Brain microvascular endothelial cell (primary cell): ENCODE measurements around the gene SIL1.
A peak's percentile ranks its signal among the peaks of the same experiment; 100 is the strongest.

Experiments used
- DNase-seq: peaks from one replicate; pipeline ENCODE4 v3.0.0-alpha.2; 2020
- H3K27ac ChIP-seq: fragments of 250-450 bp; sonication (Bioruptor Pico); 2 replicates; pipeline ENCODE4 v1.5.1; 2020; ENCODE audit warnings: mild to moderate bottlenecking, moderate library complexity
- H3K27me3 ChIP-seq: fragments of 250-450 bp; sonication (Bioruptor Pico); replicated peaks from 2 replicates; pipeline ENCODE4 v1.5.1; 2020; ENCODE audit warnings: mild to moderate bottlenecking
- H3K36me3 ChIP-seq: fragments of 250-450 bp; sonication (Bioruptor Pico); replicated peaks from 2 replicates; pipeline ENCODE4 v1.5.1; 2020; ENCODE audit warnings: mild to moderate bottlenecking
- H3K4me3 ChIP-seq: 2 replicates; pipeline ENCODE4 v1.5.1; 2011; ENCODE audit warnings: low read depth, mild to moderate bottlenecking, control low read depth, low read length, moderate library complexity
- in situ Hi-C: cut with HindIII; loops from 2 replicates; pipeline ENCODE4 v1.10.0; 2017; ENCODE audit warnings: low sequenced_read_pairs, low pct_ligation_motif_present
- TF ChIP-seq, protein P1 (sequence below): IDR thresholded peaks from 2 replicates; pipeline ENCODE4 v1.5.1; 2011; ENCODE audit warnings: low read depth, mild to moderate bottlenecking, moderate library complexity, low read length, control low read depth, inconsistent platforms; ENCODE audit errors: missing control alignments

Gene SIL1

GRCh38 chr5:138947780-138948179 lies 250.4 kb downstream of the SIL1 start:
- Histone ChIP-seq H3K27ac (no peak overlapping the region), H3K27me3 (no peaks in the 10 kb centered on the region), H3K4me3 (no peak overlapping the region), H3K36me3 (no peaks in the 10 kb centered on the region)
- no peak for DNase-seq
- TF ChIP-seq, protein P1, sequence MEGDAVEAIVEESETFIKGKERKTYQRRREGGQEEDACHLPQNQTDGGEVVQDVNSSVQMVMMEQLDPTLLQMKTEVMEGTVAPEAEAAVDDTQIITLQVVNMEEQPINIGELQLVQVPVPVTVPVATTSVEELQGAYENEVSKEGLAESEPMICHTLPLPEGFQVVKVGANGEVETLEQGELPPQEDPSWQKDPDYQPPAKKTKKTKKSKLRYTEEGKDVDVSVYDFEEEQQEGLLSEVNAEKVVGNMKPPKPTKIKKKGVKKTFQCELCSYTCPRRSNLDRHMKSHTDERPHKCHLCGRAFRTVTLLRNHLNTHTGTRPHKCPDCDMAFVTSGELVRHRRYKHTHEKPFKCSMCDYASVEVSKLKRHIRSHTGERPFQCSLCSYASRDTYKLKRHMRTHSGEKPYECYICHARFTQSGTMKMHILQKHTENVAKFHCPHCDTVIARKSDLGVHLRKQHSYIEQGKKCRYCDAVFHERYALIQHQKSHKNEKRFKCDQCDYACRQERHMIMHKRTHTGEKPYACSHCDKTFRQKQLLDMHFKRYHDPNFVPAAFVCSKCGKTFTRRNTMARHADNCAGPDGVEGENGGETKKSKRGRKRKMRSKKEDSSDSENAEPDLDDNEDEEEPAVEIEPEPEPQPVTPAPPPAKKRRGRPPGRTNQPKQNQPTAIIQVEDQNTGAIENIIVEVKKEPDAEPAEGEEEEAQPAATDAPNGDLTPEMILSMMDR: no peak
- in situ Hi-C loops: no loop called here

DNA sequence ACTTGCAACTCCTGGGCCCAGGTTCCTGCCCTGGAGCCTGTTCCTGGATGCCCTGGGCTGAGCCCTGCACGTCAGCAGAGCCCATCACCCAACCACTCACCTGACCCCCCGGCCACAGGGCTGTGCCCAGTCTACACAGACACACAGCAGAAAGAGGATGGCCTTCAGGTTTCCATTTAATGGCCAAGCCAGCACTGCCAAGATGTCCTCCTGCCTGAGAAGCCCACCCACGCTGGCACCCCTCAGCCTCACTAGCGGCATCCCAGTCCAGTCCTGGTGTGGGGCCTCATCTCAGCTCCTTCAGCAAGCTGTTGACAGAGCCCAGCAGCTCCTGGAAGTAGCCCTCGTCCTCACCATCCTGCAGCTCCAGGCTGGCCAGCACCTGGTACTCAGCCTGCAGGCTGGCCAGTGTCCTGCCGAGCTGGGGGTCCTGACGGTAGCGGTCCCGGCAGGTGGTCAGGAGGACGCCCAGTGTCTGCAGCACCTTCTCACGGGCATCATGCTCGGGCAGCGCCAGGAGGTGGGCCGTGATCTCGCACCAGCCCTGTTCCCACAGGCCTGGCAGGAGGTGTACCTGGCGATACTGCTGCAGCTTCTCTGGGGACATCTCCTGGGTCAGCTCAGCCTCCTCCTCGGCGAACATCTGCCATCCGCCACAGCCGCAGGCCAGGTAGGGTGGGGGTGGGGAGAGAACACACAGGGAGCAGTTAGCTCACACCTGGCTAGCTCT lies 251.2 kb downstream of the SIL1 start:
- Histone ChIP-seq H3K27me3 (no peaks in the 10 kb centered on the region), H3K27ac (no peak overlapping the region), H3K36me3 (no peaks in the 10 kb centered on the region), H3K4me3 (no peak overlapping the region)
- no peak for DNase-seq
- TF ChIP-seq, protein P1: no peak
- in situ Hi-C loops: no loop called here

DNA sequence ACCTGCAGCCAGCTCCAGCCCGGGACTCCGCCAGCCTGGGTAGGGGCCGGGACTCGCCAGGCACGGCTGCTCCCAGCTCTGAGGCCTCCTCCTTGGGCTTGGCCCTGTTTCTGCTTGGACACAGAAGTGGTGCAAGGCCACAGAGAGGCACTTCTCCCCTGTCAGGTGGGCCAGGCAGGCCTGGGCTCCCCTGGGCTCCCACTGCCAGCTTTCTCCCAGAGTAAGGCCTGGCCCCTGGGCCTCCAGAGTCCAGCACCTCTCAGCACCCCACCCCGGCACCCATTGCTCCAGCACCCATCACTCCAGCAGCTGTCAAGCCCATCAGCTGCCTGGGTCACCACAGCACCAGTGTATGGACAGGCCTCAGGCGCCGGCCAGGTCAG lies 251.9 kb downstream of the SIL1 start:
- in situ Hi-C loops: no loop called here
- TF ChIP-seq, protein P1: no peak
- DNase-seq: no peak
- H3K4me3 ChIP-seq: no peak overlapping the region
- no peaks in the 10 kb centered on the region for H3K36me3 ChIP-seq
- H3K27me3 ChIP-seq: no peaks in the 10 kb centered on the region
- H3K27ac ChIP-seq: no peak overlapping the region

GRCh38 chr5:138945421-138946240 lies 252.5 kb downstream of the SIL1 start:
- Histone ChIP-seq H3K27me3 (no peaks in the 10 kb centered on the region), H3K27ac (no peak overlapping the region), H3K4me3 (no peak overlapping the region), H3K36me3 (no peaks in the 10 kb centered on the region)
- no peak for DNase-seq
- TF ChIP-seq, protein P1: peak; percentile 48
- in situ Hi-C loops: no loop called here

- in situ Hi-C loops: no loop called here
- TF ChIP-seq, protein P1: no peak
- DNase-seq: no peak
- H3K27ac ChIP-seq: no peak overlapping the region
- H3K36me3 ChIP-seq: no peaks in the 10 kb centered on the region
- no peaks in the 10 kb centered on the region for H3K27me3 ChIP-seq
- H3K4me3 ChIP-seq: no peak overlapping the region
Observed at GRCh38 chr5:138944527-138945322, 253.4 kb downstream of the SIL1 start.
